ENCODE results near the gene WIPF2.

WIPF2 gene

GRCh38 chr17:40266882-40267281 lies 47.8 kb downstream of the WIPF2 start:
- H3K4me3 ChIP-seq (ENCODE audit: control insufficient read depth, low read depth, low read length): no peak overlapping the region
- no peak for TF ChIP-seq CTCF (conservative IDR thresholded peaks at IDR 0.05; ENCODE audit: control insufficient read depth, insufficient read depth, low read depth, low read length)
- DNase-seq (ENCODE audit: low read depth): no peak

GRCh38 chr17:40268141-40268712 lies 49.1 kb downstream of the WIPF2 start:
- TF ChIP-seq CTCF (conservative IDR thresholded peaks at IDR 0.05; ENCODE audit: control insufficient read depth, insufficient read depth, low read depth, low read length): no peak
- DNase-seq (ENCODE audit: low read depth): no peak
- H3K4me3 ChIP-seq (ENCODE audit: control insufficient read depth, low read depth, low read length): no peak overlapping the region

- no peak for TF ChIP-seq CTCF (conservative IDR thresholded peaks at IDR 0.05; ENCODE audit: control insufficient read depth, insufficient read depth, low read depth, low read length)
- no peak for DNase-seq (ENCODE audit: low read depth)
- no peak overlapping the region for H3K4me3 ChIP-seq (ENCODE audit: control insufficient read depth, low read depth, low read length)
Observed at GRCh38 chr17:40278414-40278813, 59.3 kb downstream of the WIPF2 start.

GRCh38 chr17:40279402-40279801 lies 60.3 kb downstream of the WIPF2 start:
- DNase-seq (ENCODE audit: low read depth): no peak
- TF ChIP-seq CTCF (conservative IDR thresholded peaks at IDR 0.05; ENCODE audit: control insufficient read depth, insufficient read depth, low read depth, low read length): no peak
- no peak overlapping the region for H3K4me3 ChIP-seq (ENCODE audit: control insufficient read depth, low read depth, low read length)

- no peak overlapping the region for H3K4me3 ChIP-seq (ENCODE audit: control insufficient read depth, low read depth, low read length)
- no peak for DNase-seq (ENCODE audit: low read depth)
- no peak for TF ChIP-seq CTCF (conservative IDR thresholded peaks at IDR 0.05; ENCODE audit: control insufficient read depth, insufficient read depth, low read depth, low read length)
Observed at GRCh38 chr17:40281663-40282062, 62.6 kb downstream of the WIPF2 start.

GRCh38 chr17:40283662-40284061 lies 64.6 kb downstream of the WIPF2 start:
- peak; percentile 96 for DNase-seq (ENCODE audit: low read depth)
- no peak for TF ChIP-seq CTCF (conservative IDR thresholded peaks at IDR 0.05; ENCODE audit: control insufficient read depth, insufficient read depth, low read depth, low read length)
- H3K4me3 ChIP-seq (ENCODE audit: control insufficient read depth, low read depth, low read length): peak overlapping the region; percentile 30

All from fibroblast of mammary gland (primary cell).